Kidney epithelial cell (primary cell): Measurements from ENCODE around the gene AGPS. TPM values are rescaled to one million over a fixed set of nuclear protein-coding genes. Genes with fewer than 3 reads are reported as not detected.

Experiments used
- DNase-seq: peaks from one replicate; pipeline ENCODE4 v3.0.0-alpha.2; 2010; ENCODE audit warnings: low read depth
- H3K27me3 ChIP-seq: 2 replicates; pipeline ENCODE4 v1.6.0; 2011; ENCODE audit warnings: low read length; ENCODE audit not compliant: control insufficient read depth, insufficient read depth
- H3K36me3 ChIP-seq: 2 replicates; pipeline ENCODE4 v1.5.1; 2011; ENCODE audit warnings: low read length; ENCODE audit not compliant: control insufficient read depth, insufficient read depth
- H3K4me3 ChIP-seq: 2 replicates; pipeline ENCODE4 v1.5.1; 2011; ENCODE audit warnings: low read depth, mild to moderate bottlenecking, control low read depth, low read length
- total RNA-seq: library from RNA; depleted of rRNA; stranded (reverse); fragments of >200 nt; gene quantifications from 2 replicates; pipeline ENCODE4 v1.2.3, GENCODE V29; 2015
- TF ChIP-seq, protein P1 (sequence below): IDR thresholded peaks from 2 replicates; pipeline ENCODE4 v1.5.1; 2011; ENCODE audit warnings: mild to moderate bottlenecking, moderate library complexity, low read length, control low read depth, inconsistent platforms; ENCODE audit not compliant: insufficient read depth, poor library complexity, severe bottlenecking

The AGPS gene
- total RNA-seq, 1 donor from 2014 or later: 26.1 TPM

GRCh38 chr2:177495945-177496344 lies 103.4 kb downstream of the AGPS start:
- Histone ChIP-seq H3K27me3 (no peaks in the 10 kb centered on the region), H3K4me3 (no peak overlapping the region), H3K36me3 (no peaks in the 10 kb centered on the region)
- no peak for DNase-seq
- TF ChIP-seq, protein P1, sequence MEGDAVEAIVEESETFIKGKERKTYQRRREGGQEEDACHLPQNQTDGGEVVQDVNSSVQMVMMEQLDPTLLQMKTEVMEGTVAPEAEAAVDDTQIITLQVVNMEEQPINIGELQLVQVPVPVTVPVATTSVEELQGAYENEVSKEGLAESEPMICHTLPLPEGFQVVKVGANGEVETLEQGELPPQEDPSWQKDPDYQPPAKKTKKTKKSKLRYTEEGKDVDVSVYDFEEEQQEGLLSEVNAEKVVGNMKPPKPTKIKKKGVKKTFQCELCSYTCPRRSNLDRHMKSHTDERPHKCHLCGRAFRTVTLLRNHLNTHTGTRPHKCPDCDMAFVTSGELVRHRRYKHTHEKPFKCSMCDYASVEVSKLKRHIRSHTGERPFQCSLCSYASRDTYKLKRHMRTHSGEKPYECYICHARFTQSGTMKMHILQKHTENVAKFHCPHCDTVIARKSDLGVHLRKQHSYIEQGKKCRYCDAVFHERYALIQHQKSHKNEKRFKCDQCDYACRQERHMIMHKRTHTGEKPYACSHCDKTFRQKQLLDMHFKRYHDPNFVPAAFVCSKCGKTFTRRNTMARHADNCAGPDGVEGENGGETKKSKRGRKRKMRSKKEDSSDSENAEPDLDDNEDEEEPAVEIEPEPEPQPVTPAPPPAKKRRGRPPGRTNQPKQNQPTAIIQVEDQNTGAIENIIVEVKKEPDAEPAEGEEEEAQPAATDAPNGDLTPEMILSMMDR: no peak

DNA sequence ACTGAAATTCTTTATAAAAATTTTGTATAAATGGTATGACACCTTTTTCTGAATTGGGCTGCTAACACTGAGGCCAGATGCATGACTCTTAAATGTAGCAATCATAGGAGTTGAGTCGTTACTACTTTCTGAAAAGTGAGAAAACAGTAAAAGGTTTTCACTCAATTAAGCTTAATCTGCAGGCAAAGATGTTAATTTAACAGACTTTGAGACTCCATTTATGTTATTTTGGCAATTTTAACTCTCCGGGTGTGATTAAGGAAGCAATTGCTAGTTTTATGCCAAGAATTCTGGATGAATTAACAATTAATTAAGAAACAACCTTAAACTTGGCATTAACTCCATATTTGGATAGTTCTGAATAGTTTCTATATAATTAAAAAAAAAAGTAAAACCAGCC lies 104.3 kb downstream of the AGPS start:
- H3K27me3 ChIP-seq: no peaks in the 10 kb centered on the region
- DNase-seq: no peak
- no peaks in the 10 kb centered on the region for H3K36me3 ChIP-seq
- TF ChIP-seq, protein P1: no peak
- H3K4me3 ChIP-seq: no peak overlapping the region

DNA sequence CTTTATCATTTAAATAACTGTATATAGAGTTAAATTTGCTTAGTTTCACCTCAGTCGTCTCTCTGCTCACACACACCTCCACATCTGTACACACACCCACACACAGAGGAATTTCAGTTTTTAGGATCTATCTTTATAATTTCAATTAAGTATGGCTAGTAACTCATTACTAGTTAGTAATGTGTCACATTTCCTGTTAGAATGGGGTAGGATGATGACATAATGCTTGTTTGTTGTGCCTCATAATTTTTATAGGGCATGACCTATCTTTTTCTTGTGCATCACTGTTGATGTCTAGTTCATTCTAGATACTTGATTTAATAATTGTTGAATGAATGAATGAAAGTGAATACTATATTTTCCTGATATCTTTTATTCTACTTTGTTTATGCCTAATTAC lies 108.6 kb downstream of the AGPS start:
- TF ChIP-seq, protein P1: no peak
- H3K4me3 ChIP-seq: no peak overlapping the region

GRCh38 chr2:177506505-177506904 lies 113.9 kb downstream of the AGPS start:
- TF ChIP-seq, protein P1: no peak
- H3K27me3 ChIP-seq: no peaks in the 10 kb centered on the region
- DNase-seq: no peak
- H3K4me3 ChIP-seq: no peak overlapping the region
- no peaks in the 10 kb centered on the region for H3K36me3 ChIP-seq

More for the DNA sequence above, 108.6 kb downstream of the AGPS start:
- DNase-seq: no peak
- Histone ChIP-seq H3K27me3 (no peaks in the 10 kb centered on the region), H3K36me3 (no peaks in the 10 kb centered on the region)

DNA sequence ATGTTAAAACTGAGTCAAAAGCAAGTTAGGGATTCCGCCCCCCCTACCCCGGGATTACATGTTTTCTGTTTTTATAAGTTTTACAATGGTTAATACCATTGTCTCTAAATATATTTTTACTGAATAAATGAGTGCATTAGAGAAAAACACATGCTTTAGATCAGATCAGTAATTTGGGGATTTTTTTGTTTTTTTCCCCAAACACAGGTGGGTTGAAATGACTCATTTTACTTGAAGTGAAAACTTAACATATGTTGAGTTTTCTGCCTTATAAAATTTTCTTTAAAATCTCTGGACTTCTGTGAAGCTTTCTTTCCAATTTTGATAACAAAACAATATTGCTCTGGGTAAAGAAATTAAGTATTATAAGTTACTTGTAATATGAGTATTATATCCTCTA lies 114.4 kb downstream of the AGPS start:
- DNase-seq: no peak
- H3K36me3 ChIP-seq: no peaks in the 10 kb centered on the region
- H3K4me3 ChIP-seq: no peak overlapping the region
- no peaks in the 10 kb centered on the region for H3K27me3 ChIP-seq
- TF ChIP-seq, protein P1: no peak

DNA sequence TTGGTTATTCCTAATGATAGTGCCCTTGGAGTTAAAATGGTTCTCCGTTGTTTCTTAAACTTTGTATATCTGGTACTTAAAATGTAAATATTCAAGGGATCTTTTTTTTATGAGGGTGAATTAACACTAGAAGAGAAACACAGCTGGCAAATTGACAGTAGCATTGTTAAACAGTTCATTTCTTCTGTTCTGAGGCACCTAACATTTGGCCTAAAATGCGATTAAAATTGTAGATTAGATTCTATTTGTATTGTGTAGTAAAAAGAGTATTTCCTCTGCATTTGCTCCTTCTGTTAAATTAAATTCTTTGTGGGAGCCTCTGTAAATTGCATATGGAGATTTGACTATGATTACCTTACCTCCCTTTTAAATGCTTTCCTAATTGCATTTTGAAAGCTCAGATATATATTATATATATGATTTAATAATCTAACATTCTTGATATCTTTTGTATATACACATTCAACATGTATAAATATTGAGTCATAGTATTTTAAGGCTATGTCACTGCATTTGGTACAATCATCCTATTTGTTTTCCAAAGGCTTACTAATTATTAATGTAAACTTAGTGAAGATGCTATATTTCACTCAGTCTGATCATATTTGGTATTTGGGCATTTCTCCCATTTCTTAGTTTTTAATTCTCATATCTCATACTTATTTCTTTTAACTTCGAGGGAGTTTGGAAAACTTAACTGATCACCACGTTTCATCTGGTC lies 124.4 kb downstream of the AGPS start:
- DNase-seq: no peak
- H3K27me3 ChIP-seq: no peaks in the 10 kb centered on the region
- TF ChIP-seq, protein P1: no peak
- no peaks in the 10 kb centered on the region for H3K36me3 ChIP-seq
- H3K4me3 ChIP-seq: no peak overlapping the region
